Esophagus squamous epithelium (tissue), 4 donors: ENCODE data around the gene TMEM14B.
"Not testable (repeated sequence)": the region's sequence is repeated elsewhere in the genome, so short reads cannot be mapped to it uniquely, and the experiment has no call there.

Source experiments
- POLR2A ChIP-seq, 4 donors: fragments of 450-650 bp; IDR thresholded peaks; one replicate each; pipeline ENCODE4 v1.6.1; 2017; ENCODE audit warnings: antibody characterized with exemption in 4 of 4, mild to moderate bottlenecking in 4 of 4, moderate library complexity in 3 of 4
- TF ChIP-seq, protein P1 (sequence below), 6 experiments: fragments of 450-650 bp in 4 of 6; fragments of 200-600 bp in 2 of 6; sonication (generic) in 2 of 6; IDR thresholded peaks; one replicate each; pipeline ENCODE4 v1.5.1; 2016 to 2019; ENCODE audit warnings: antibody characterized with exemption in 6 of 6, mild to moderate bottlenecking in 4 of 6, moderate library complexity in 4 of 6

DNA sequence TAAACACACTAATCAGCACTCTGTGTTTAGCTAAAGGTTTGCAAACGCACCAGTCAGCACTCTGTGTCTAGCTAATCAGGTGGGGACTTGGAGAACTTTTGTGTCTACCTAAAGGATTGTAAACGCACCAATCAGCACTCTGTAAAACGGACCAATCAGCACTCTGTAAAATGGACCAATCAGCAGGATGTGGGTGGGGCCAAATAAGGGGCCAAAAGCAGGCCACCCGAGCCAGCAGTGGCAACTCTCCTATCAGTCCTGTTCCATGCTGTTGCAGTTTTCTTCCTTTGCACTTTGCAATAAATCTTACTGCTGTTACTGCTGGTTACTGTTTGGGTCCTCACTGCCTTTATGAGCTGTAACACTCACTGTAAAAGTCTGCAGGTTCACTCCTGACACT lies 6.0 kb upstream of the TMEM14B start:
- TF ChIP-seq, protein P1, sequence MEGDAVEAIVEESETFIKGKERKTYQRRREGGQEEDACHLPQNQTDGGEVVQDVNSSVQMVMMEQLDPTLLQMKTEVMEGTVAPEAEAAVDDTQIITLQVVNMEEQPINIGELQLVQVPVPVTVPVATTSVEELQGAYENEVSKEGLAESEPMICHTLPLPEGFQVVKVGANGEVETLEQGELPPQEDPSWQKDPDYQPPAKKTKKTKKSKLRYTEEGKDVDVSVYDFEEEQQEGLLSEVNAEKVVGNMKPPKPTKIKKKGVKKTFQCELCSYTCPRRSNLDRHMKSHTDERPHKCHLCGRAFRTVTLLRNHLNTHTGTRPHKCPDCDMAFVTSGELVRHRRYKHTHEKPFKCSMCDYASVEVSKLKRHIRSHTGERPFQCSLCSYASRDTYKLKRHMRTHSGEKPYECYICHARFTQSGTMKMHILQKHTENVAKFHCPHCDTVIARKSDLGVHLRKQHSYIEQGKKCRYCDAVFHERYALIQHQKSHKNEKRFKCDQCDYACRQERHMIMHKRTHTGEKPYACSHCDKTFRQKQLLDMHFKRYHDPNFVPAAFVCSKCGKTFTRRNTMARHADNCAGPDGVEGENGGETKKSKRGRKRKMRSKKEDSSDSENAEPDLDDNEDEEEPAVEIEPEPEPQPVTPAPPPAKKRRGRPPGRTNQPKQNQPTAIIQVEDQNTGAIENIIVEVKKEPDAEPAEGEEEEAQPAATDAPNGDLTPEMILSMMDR (IDR thresholded peaks at IDR 0.05) = not testable (repeated sequence)
- not testable (repeated sequence) for TF ChIP-seq POLR2A (IDR thresholded peaks at IDR 0.05)
